ENCODE measurements around the gene RANBP6.

GRCh38 chr9:6051511-6051950, 36.1 kb upstream of the RANBP6 start:
- TF ChIP-seq CTCF (conservative IDR thresholded peaks at IDR 0.05 in 1 of 2, IDR thresholded peaks at IDR 0.05 in 1 of 2; ENCODE audit: low read depth in 1 of 2, low read length in 2 of 2) (no peak), EZH2 (IDR thresholded peaks at IDR 0.05; ENCODE audit: low read length, missing control alignments) (no peak)
